A673 (cell line): Measurements from ENCODE around the gene TECPR2.

Source experiments
- CTCF ChIP-seq: fragments of 300-800, 200-600 bp; sonication (generic); conservative IDR thresholded peaks from 2 replicates; pipeline ENCODE4 v1.5.1; 2017; ENCODE audit warnings: low read depth, mild to moderate bottlenecking, antibody characterized with exemption, low read length, moderate library complexity, mixed read lengths
- EZH2 ChIP-seq: fragments of 200-600 bp; sonication (generic); IDR thresholded peaks from 2 replicates; pipeline ENCODE4 v1.6.1; 2017; ENCODE audit warnings: borderline replicate concordance, low read depth, mild to moderate bottlenecking, mixed read lengths, antibody characterized with exemption, low read length; ENCODE audit not compliant: poor library complexity, severe bottlenecking

- no peak for TF ChIP-seq EZH2
- no peak for TF ChIP-seq CTCF
Measured at GRCh38 chr14:102333795-102334705, 28.7 kb upstream of the TECPR2 start.
